Esophagus (tissue), 2 donors: ENCODE data around the gene ANGPTL7. TPM values are rescaled to one million over a fixed set of nuclear protein-coding genes. Genes with fewer than 3 reads are reported as not detected.
"Not testable (repeated sequence)": the region's sequence is repeated elsewhere in the genome, so short reads cannot be mapped to it uniquely, and the experiment has no call there.

Source experiments
- H3K27ac ChIP-seq, 2 donors: one replicate each; pipeline ENCODE4 v1.5.1; 2013; ENCODE audit warnings: low read depth in 2 of 2, mild to moderate bottlenecking in 2 of 2, inconsistent platforms in 1 of 2, low read length in 1 of 2, moderate library complexity in 1 of 2
- H3K27me3 ChIP-seq, 2 donors: one replicate each; pipeline ENCODE4 v1.6.1; 2013; ENCODE audit warnings: low read length in 2 of 2, control low read depth in 1 of 2, mild to moderate bottlenecking in 1 of 2; ENCODE audit not compliant: insufficient read depth in 2 of 2, control insufficient read depth in 1 of 2
- H3K36me3 ChIP-seq, 2 donors: one replicate each; pipeline ENCODE4 v1.6.1; 2013; ENCODE audit warnings: low read length in 1 of 2; ENCODE audit not compliant: control insufficient read depth in 2 of 2, insufficient read depth in 2 of 2
- H3K4me1 ChIP-seq, 2 donors: one replicate each; pipeline ENCODE4 v1.6.1; 2013; ENCODE audit warnings: low read length in 1 of 2; ENCODE audit not compliant: control insufficient read depth in 2 of 2, insufficient read depth in 2 of 2
- H3K4me3 ChIP-seq, 2 donors: one replicate each; pipeline ENCODE4 v1.5.1; 2013; ENCODE audit warnings: low read length in 2 of 2, mild to moderate bottlenecking in 2 of 2, low read depth in 1 of 2, moderate library complexity in 1 of 2
- H3K9me3 ChIP-seq, 2 donors: one replicate each; pipeline ENCODE4 v1.6.1; 2013; ENCODE audit warnings: mild to moderate bottlenecking in 2 of 2, low read depth in 1 of 2, low read length in 1 of 2, moderate library complexity in 1 of 2; ENCODE audit not compliant: control insufficient read depth in 2 of 2, insufficient read depth in 1 of 2
- WGBS, 2 donors: extraction: QIAGEN DNeasy Blood & Tissue Kit; methylation state at CpG; one replicate each; pipeline ENCODE4 v1.1.7; 2013; 5-methylcytosine and 5-hydroxymethylcytosine counted together
- polyA plus RNA-seq, 2 donors: library from polyadenylated mRNA; stranded (reverse); fragments of 200-250 nt; gene quantifications; one replicate each; pipeline ENCODE4 v1.2.3, GENCODE V29; 2013
- donor health status: healthy with polysubstance abuse.
- donor health status: Bipolar disorder and iron deficiency.

Gene ANGPTL7
- polyA plus RNA-seq, 2 donors: 0.10 to 0.28 TPM

GRCh38 chr1:11162752-11163151 lies 26.4 kb upstream of the ANGPTL7 start:
- not testable (repeated sequence) for H3K27ac ChIP-seq, H3K27me3 ChIP-seq, H3K9me3 ChIP-seq, H3K4me1 ChIP-seq, H3K4me3 ChIP-seq, H3K36me3 ChIP-seq
- 97 to 98% methylated on average over 3 to 4 of the region's 4 CpGs for WGBS, 2 donors

GRCh38 chr1:11166744-11167143 lies 22.4 kb upstream of the ANGPTL7 start:
- H3K4me3 ChIP-seq, H3K9me3 ChIP-seq, H3K4me1 ChIP-seq, H3K27ac ChIP-seq, H3K36me3 ChIP-seq, H3K27me3 ChIP-seq: not testable (repeated sequence)
- WGBS, 2 donors: 97 to 98% methylated on average over 5 of the region's 5 CpGs

- Histone ChIP-seq H3K27ac (no peak overlapping the region), H3K4me1 (no peaks in the 10 kb centered on the region), H3K36me3 (peaks cover 0 to 4% of the 10 kb centered on the region in 2 donors), H3K4me3 (no peak overlapping the region), H3K9me3 (no peaks in the 10 kb centered on the region), H3K27me3 (no peaks in the 10 kb centered on the region)
- WGBS, 2 donors: 91 to 93% methylated on average over 1 of the region's 1 CpG
Observed at GRCh38 chr1:11168731-11169130, 20.4 kb upstream of the ANGPTL7 start.

- Histone ChIP-seq H3K4me1 (no peaks in the 10 kb centered on the region), H3K27ac (no peak overlapping the region), H3K36me3 (peaks cover 0 to 4% of the 10 kb centered on the region in 2 donors), H3K27me3 (no peaks in the 10 kb centered on the region), H3K9me3 (no peaks in the 10 kb centered on the region), H3K4me3 (no peak overlapping the region)
- 56 to 60% methylated on average over 3 of the region's 3 CpGs for WGBS, 2 donors
Observed at GRCh38 chr1:11169202-11169601, 20.0 kb upstream of the ANGPTL7 start.

GRCh38 chr1:11170102-11170501 lies 19.1 kb upstream of the ANGPTL7 start:
- H3K27ac ChIP-seq: no peak overlapping the region
- H3K4me3 ChIP-seq: no peak overlapping the region
- H3K4me1 ChIP-seq: no peaks in the 10 kb centered on the region
- no peaks in the 10 kb centered on the region for H3K27me3 ChIP-seq
- WGBS, 2 donors: 86 to 96% methylated on average over 2 of the region's 2 CpGs
- H3K9me3 ChIP-seq: no peaks in the 10 kb centered on the region
- H3K36me3 ChIP-seq: peaks cover 0 to 4% of the 10 kb centered on the region in 2 donors

GRCh38 chr1:11174261-11174942 lies 14.8 kb upstream of the ANGPTL7 start:
- Histone ChIP-seq H3K27ac (no peak overlapping the region), H3K4me3 (no peak overlapping the region), H3K9me3 (no peaks in the 10 kb centered on the region), H3K27me3 (no peaks in the 10 kb centered on the region), H3K4me1 (no peaks in the 10 kb centered on the region), H3K36me3 (peaks cover 0 to 3% of the 10 kb centered on the region in 2 donors)
- WGBS, 2 donors: 80 to 82% methylated on average over 7 of the region's 7 CpGs

- Histone ChIP-seq H3K36me3 (peaks cover 0 to 3% of the 10 kb centered on the region in 2 donors), H3K9me3 (no peaks in the 10 kb centered on the region), H3K27ac (no peak overlapping the region), H3K27me3 (no peaks in the 10 kb centered on the region), H3K4me1 (no peaks in the 10 kb centered on the region), H3K4me3 (no peak overlapping the region)
- 98% methylated on average over 10 of the region's 10 CpGs for WGBS, 2 donors
Observed at GRCh38 chr1:11175461-11175860, 13.7 kb upstream of the ANGPTL7 start.

- H3K36me3 ChIP-seq: peaks cover 0 to 3% of the 10 kb centered on the region in 2 donors
- no peaks in the 10 kb centered on the region for H3K9me3 ChIP-seq
- no peak overlapping the region for H3K4me3 ChIP-seq
- WGBS, 2 donors: 90 to 94% methylated on average over 11 of the region's 11 CpGs
- no peak overlapping the region for H3K27ac ChIP-seq
- no peaks in the 10 kb centered on the region for H3K4me1 ChIP-seq
- no peaks in the 10 kb centered on the region for H3K27me3 ChIP-seq
Observed at GRCh38 chr1:11176081-11176706, 13.0 kb upstream of the ANGPTL7 start.

GRCh38 chr1:11178021-11179015 lies 10.8 kb upstream of the ANGPTL7 start:
- H3K36me3 ChIP-seq: peaks cover 0 to 3% of the 10 kb centered on the region in 2 donors
- no peak overlapping the region for H3K4me3 ChIP-seq
- H3K4me1 ChIP-seq: no peaks in the 10 kb centered on the region
- H3K27ac ChIP-seq: no peak overlapping the region
- H3K9me3 ChIP-seq: no peaks in the 10 kb centered on the region
- no peaks in the 10 kb centered on the region for H3K27me3 ChIP-seq
- 43 to 50% methylated on average over 7 of the region's 7 CpGs for WGBS, 2 donors
